Right ventricle myocardium superior (tissue), 1 donor: ENCODE data around the gene VPS37D. TPM values are rescaled to one million over a fixed set of nuclear protein-coding genes. Genes with fewer than 3 reads are reported as not detected.
"Not testable (repeated sequence)": the region's sequence is repeated elsewhere in the genome, so short reads cannot be mapped to it uniquely, and the experiment has no call there.

Source experiments
- ATAC-seq: fragments of 200-7000 bp; cut with Tn5 transposase; one replicate; pipeline ENCODE4 v1.9.1; 2020; ENCODE audit warnings: mild to moderate bottlenecking; ENCODE audit not compliant: poor library complexity
- DNase-seq: peaks from one replicate; pipeline ENCODE4 v3.0.0-alpha.2; 2020
- intact Hi-C: fragments of 100-400 bp; cut with DNase I; formaldehyde crosslinking; loops from one replicate; pipeline ENCODE4 v1.11.2; 2022
- total RNA-seq: library from RNA; stranded (reverse); fragmentation: NEBNext Ultra II Directional; extraction: Animal tissue kit (Norgen Biotek cat#: 25700); gene quantifications from one replicate; pipeline ENCODE4 v1.2.1, GENCODE V29; 2021
- donor health status: DM: no; HTN: yes; CAD: no; lungs with severe emphysema.

VPS37D gene
- total RNA-seq, 1 donor from 2014 or later: 2.7 TPM

DNA sequence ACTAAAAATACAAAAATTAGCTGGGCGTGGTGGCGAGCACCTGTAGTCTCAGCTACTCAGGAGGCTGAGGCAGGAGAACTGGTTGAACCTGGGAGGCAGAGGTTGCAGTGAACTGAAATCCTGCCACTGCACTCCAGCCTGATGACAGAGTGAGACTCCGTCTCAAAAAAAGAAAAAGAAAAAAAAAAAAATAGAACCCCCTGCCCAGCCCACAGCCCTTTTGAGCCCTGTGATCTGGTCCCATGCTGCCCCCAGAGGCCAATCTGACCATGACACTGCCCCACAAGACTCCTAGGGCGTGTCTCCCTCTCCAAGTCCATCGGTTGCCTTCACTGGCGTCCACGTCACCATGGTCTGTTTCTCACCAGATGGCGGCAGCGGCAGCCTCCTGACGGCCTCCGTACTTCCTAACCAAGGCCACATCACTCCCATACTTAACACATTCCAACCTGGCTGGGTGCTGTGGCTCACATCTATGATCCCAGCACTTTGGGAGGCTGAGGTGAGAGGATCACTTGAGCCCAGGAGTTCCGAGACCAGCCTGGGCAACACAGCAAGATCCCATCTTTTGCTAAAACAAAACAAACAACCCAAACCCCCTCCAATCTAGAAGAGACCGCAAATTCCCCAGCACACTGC is 33.8 kb downstream of the VPS37D start:
- peak; percentile 55 for DNase-seq
- intact Hi-C loops: no loop called here
- ATAC-seq: peak; percentile 30

GRCh38 chr7:73702226-73702625 is 34.6 kb downstream of the VPS37D start:
- intact Hi-C loops: no loop called here
- no peak for ATAC-seq
- no peak for DNase-seq

GRCh38 chr7:73702665-73703064 is 35.0 kb downstream of the VPS37D start:
- DNase-seq: no peak
- intact Hi-C loops: no loop called here
- ATAC-seq: no peak

DNA sequence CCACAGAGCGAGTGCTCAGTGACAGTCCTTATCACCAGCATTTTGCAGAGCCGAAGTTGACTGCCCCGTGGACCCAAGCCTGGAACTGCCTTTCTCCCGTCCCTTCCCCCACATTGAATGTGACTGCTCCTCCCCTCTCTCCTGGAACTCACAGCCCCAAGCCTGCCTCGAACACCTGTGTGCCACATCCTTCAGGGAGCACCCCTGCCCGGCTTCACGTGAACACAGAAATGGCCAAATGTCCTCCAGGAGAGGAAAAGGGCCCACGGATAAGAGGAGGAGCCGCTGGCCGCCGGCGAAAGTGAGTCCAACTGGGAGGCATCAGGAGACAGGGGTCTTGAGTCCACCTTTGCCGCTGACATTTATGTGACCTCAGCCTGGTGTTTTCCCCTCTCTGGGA is 35.6 kb downstream of the VPS37D start:
- DNase-seq: no peak
- intact Hi-C loops: no loop called here
- ATAC-seq: no peak

DNA sequence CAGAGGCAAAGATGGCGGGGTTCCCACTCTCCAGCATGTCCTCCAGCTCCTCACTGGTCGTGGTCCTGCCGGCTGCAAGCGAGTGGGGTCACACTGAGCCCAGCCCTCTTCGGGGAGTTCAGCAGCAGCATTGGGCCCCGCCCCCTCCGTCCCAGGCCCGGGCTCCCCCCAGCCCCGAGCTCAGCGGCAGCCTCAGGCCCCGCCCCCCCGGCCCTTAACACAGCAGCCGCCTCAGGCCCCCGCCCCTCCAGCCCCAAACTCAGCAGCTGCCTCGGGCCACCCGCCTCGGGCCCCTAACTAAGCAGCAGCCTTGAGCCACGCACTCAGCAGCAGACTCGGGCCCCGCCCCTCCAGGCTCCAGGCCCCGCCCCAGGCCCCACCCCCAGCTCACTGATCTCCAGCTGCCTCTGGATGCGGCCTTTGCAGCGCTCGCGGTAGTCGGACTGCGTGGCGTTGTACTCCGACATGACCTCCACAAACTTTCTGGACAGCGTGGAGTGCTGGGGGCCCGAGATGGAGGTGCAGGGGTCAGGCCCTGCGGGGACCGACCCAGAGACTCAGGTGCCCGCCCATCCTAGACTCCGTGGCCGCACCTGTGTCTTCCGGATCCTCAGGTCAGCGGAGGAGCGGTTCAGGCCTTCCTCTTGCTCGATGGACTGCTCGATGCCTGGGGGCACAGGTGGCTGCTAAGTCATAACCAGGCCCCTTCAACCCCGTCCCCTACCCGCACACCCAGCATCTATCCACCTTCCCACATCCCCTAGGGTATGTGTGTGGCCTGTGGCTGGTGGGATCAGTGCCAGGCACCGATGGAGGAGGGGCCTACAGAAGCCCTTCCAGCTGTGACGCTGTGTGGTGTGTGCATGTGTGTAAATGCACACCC is 36.4 kb downstream of the VPS37D start:
- intact Hi-C loops: no loop called here
- DNase-seq: peak; percentile 65

DNA sequence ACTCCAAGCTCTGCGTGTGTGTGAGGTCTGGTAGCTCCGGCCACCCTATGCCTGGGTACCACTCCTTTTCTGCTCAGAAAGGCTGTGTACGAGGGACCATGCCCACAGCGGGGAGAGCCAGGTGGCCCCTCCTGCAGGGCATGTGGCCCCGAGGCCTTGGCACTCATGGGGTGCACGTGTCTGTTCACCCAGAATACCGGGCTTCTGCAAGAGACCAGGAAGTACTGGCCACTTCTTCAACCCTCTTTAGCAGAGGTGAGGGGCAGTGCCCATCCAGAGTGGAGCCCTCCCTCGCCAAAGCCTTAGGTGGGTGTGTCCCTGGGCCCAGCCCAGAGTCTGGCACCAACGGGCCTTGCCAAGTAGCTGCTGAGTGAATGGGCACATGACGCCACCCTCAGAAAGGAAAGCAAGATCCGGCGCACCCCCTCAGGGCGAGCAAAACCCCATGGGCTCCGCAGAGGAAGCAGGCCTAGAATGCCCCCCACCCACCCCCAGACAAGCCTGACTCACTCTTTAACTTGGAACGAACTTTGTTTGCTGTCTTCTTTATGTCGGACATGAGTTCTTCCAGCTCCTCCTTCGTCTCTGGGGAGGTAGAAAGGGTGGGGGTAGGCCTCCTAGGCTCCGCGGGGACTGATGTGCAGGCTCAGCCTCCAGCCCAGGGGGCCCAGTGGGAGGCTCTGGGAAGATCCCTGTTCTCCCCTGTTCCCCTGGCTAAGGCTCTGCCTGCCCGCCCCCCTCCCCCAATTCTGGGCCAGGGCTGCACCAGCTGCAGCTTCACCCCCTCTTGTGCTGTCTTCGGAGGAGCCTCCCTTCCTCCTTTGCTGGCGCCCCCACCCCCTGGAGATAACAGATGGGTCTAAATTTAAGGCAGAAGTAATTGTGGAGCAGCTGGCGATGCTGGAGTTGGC is 37.3 kb downstream of the VPS37D start:
- DNase-seq (no peak), ATAC-seq (no peak)
- intact Hi-C loops: no loop called here

More for the DNA sequence above, 36.4 kb downstream of the VPS37D start:
- peak; percentile 66 for ATAC-seq

GRCh38 chr7:73705551-73705920 is 37.9 kb downstream of the VPS37D start:
- intact Hi-C loops: no loop called here
- DNase-seq: no peak

GRCh38 chr7:73706126-73707044 is 38.8 kb downstream of the VPS37D start:
- ATAC-seq (no peak), DNase-seq (no peak)
- intact Hi-C loops: no loop called here

More at GRCh38 chr7:73705551-73705920, 37.9 kb downstream of the VPS37D start:
- ATAC-seq: no peak

- peak; percentile 42 for ATAC-seq
- peak; percentile 81 for DNase-seq
- intact Hi-C loops: no loop called here
Observed at GRCh38 chr7:73707045-73707631, 39.5 kb downstream of the VPS37D start.

GRCh38 chr7:73708961-73709549 is 41.4 kb downstream of the VPS37D start:
- DNase-seq (no peak), ATAC-seq (no peak)
- intact Hi-C loops: no loop called here

DNA sequence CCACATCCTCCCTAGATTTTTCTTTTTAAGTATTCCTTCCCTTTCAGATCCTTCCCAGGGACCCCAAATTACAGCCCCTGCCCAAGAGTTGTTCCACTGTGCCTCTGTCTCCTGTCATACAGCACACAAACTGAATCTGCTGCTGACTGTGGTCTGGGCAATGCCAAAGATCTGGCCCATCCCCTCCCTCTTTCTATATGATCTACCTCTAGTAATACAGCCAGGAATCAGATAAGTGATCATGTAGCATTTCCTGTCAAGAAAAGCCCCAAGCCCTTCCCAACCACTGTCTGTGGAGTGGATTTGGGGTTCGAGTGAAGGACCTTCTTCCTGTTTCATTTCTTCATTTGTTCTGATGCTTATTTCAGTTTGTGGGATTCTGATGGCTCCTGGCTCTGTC is 45.1 kb downstream of the VPS37D start:
- ATAC-seq: no peak
- intact Hi-C loops: no loop called here
- no peak for DNase-seq

GRCh38 chr7:73713319-73713718 is 45.7 kb downstream of the VPS37D start:
- intact Hi-C loops, DNase-seq, ATAC-seq: not testable (repeated sequence)

- intact Hi-C loops: no loop called here
- DNase-seq (no peak), ATAC-seq (no peak)
Observed at GRCh38 chr7:73715648-73716317, 48.2 kb downstream of the VPS37D start.

- DNase-seq: no peak
- ATAC-seq: no peak
- intact Hi-C loops: no loop called here
Observed at GRCh38 chr7:73716318-73716890, 48.8 kb downstream of the VPS37D start.

DNA sequence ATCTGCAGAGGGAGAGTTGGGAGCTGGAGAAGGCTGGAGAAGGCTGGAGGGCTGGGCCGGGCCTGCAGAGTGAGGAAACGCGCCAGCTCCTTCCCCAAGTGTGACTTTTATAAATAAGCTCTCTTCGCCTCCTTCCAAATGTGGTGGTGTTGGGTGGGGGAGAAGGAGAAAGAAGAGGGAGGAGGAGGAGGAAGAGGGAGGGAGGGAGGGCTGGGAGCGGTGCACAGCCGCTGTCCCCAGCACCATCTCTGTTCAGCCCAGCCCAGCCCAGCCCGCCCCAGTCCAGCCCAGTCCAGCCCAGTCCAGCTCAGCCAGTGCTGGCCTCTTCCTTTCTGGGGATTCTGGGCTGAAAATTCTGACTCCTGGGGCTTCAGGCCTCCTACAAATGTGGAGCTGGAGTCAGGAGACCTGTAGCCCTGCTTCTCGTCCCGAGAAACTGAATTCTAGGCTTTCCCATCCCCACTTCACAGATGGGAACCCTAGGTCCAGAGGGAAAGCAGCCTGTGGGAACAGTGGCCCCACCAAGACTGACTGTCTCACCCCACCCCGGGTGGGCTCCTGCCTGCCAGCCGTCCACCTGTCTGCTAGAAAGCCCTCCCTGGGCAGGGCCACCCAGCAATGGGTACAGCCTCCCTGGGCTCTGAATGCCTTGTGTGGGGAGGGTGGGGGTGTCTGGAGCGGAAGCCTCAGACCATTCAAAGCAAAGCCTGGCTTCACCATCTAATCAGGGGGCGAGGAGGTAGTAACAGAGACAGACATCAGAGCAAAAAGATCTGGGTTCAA is 49.6 kb downstream of the VPS37D start:
- DNase-seq: no peak
- intact Hi-C loops: no loop called here
- ATAC-seq: no peak

- no peak for DNase-seq
- intact Hi-C loops: no loop called here
- no peak for ATAC-seq
Observed at GRCh38 chr7:73717991-73718405, 50.4 kb downstream of the VPS37D start.
